ENCODE measurements around the gene KCNK3. TPM values are rescaled to one million over a fixed set of nuclear protein-coding genes. Genes with fewer than 3 reads are reported as not detected.

The KCNK3 gene
- total and polyA plus RNA-seq, 2 donors from 2014 or later, result 2.1 to 8.1 TPM

GRCh38 chr2:26691161-26691560 is 1.4 kb upstream of the KCNK3 start:
- Histone ChIP-seq H3K9ac (ENCODE audit: low read length in 3 of 3) (no peak overlapping the region), H3K9me3 (ENCODE audit: control insufficient read depth in 2 of 3, insufficient read depth in 1 of 3, low read length in 3 of 3) (no peaks in the 10 kb centered on the region), H3K4me1 (ENCODE audit: control insufficient read depth in 2 of 3, insufficient read depth in 2 of 3, low read depth in 1 of 3, low read length in 3 of 3) (peaks cover 2 to 10% (median 8%) of the 10 kb centered on the region in 3 donors), H3K27me3 (ENCODE audit: control insufficient read depth, insufficient read depth, low read length) (peaks cover 21% of the 10 kb centered on the region), H3K4me3 (ENCODE audit: low read length in 3 of 3) (no peak overlapping the region), H3K27ac (ENCODE audit: low read depth in 2 of 2, low read length in 2 of 2) (no peak overlapping the region), H3K36me3 (ENCODE audit: control insufficient read depth in 2 of 3, insufficient read depth in 3 of 3, low read length in 3 of 3) (no peaks in the 10 kb centered on the region)
- DNase-seq, result no peak
- TF ChIP-seq CTCF (IDR thresholded peaks at IDR 0.05; ENCODE audit: borderline replicate concordance, extremely low read depth, insufficient read depth), result no peak
- intact Hi-C loops (cut with DNase I), result no loop called here
- no peak for FAIRE-seq

GRCh38 chr2:26691881-26692278 is 642 bp upstream of the KCNK3 start:
- H3K9me3 ChIP-seq (ENCODE audit: control insufficient read depth in 2 of 3, insufficient read depth in 1 of 3, low read length in 3 of 3), result no peaks in the 10 kb centered on the region
- H3K4me1 ChIP-seq (ENCODE audit: control insufficient read depth in 2 of 3, insufficient read depth in 2 of 3, low read depth in 1 of 3, low read length in 3 of 3), result peaks cover 2 to 7% (median 6%) of the 10 kb centered on the region in 3 donors
- H3K9ac ChIP-seq (ENCODE audit: low read length in 3 of 3), result no peak overlapping the region
- peak overlapping the region in 1 of 3 donors; percentile 12 for H3K4me3 ChIP-seq (ENCODE audit: low read length in 3 of 3)
- FAIRE-seq (no peak), DNase-seq (peak; percentile 42 to 88 (median 63))
- H3K27me3 ChIP-seq (ENCODE audit: control insufficient read depth, insufficient read depth, low read length), result peaks cover 21% of the 10 kb centered on the region
- H3K27ac ChIP-seq (ENCODE audit: low read depth in 2 of 2, low read length in 2 of 2), result no peak overlapping the region
- no peaks in the 10 kb centered on the region for H3K36me3 ChIP-seq (ENCODE audit: control insufficient read depth in 2 of 3, insufficient read depth in 3 of 3, low read length in 3 of 3)
- TF ChIP-seq CTCF (IDR thresholded peaks at IDR 0.05; ENCODE audit: borderline replicate concordance, extremely low read depth, insufficient read depth), result no peak
- intact Hi-C loops (cut with DNase I), result no loop called here

GRCh38 chr2:26692897-26693849 is 651 bp downstream of the KCNK3 start:
- FAIRE-seq (no peak), DNase-seq (peak; percentile 71 to 83 (median 78))
- H3K27ac ChIP-seq (ENCODE audit: low read depth in 2 of 2, low read length in 2 of 2), result no peak overlapping the region
- H3K9me3 ChIP-seq (ENCODE audit: control insufficient read depth in 2 of 3, insufficient read depth in 1 of 3, low read length in 3 of 3), result no peaks in the 10 kb centered on the region
- peaks cover 2 to 6% (median 4%) of the 10 kb centered on the region in 3 donors for H3K4me1 ChIP-seq (ENCODE audit: control insufficient read depth in 2 of 3, insufficient read depth in 2 of 3, low read depth in 1 of 3, low read length in 3 of 3)
- no peaks in the 10 kb centered on the region for H3K36me3 ChIP-seq (ENCODE audit: control insufficient read depth in 2 of 3, insufficient read depth in 3 of 3, low read length in 3 of 3)
- no peak for TF ChIP-seq CTCF (IDR thresholded peaks at IDR 0.05; ENCODE audit: borderline replicate concordance, extremely low read depth, insufficient read depth)
- peak overlapping the region in 1 of 3 donors; percentile 45 for H3K4me3 ChIP-seq (ENCODE audit: low read length in 3 of 3)
- intact Hi-C loops (cut with DNase I), result no loop called here
- H3K9ac ChIP-seq (ENCODE audit: low read length in 3 of 3), result no peak overlapping the region
- H3K27me3 ChIP-seq (ENCODE audit: control insufficient read depth, insufficient read depth, low read length), result peaks cover 21% of the 10 kb centered on the region
